GM12875 (cell line): ENCODE results near the gene ROR1.

Experiments used
- H3K4me3 ChIP-seq: one replicate; pipeline ENCODE4 v1.5.1; 2011; ENCODE audit warnings: low read depth, low read length, control low read depth
- TF ChIP-seq, protein P1 (sequence below): IDR thresholded peaks from 2 replicates; pipeline ENCODE4 v1.5.1; 2011; ENCODE audit warnings: low read depth, mild to moderate bottlenecking, control low read depth, inconsistent platforms, low read length, moderate library complexity, borderline replicate concordance; ENCODE audit not compliant: insufficient read depth

Gene ROR1

DNA sequence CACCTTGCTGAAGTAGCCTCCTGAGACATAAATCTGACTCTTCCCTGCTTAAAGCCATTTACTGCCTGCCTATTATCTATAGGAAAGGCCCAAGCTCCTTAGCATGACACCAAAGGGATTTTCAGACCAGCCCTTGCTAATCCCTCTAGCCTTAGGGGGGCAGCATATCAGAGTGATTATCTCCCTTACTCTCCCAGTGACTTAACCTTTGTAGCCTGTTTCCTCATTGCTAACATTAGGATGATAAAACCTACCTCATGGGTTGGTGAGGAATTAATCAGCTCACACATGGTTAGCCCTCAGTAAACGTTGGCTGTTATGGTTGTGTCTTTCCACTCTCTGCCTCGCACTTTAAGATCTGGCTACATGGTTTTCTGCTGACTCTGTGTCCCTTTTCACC is 70.1 kb downstream of the ROR1 start:
- TF ChIP-seq, protein P1, sequence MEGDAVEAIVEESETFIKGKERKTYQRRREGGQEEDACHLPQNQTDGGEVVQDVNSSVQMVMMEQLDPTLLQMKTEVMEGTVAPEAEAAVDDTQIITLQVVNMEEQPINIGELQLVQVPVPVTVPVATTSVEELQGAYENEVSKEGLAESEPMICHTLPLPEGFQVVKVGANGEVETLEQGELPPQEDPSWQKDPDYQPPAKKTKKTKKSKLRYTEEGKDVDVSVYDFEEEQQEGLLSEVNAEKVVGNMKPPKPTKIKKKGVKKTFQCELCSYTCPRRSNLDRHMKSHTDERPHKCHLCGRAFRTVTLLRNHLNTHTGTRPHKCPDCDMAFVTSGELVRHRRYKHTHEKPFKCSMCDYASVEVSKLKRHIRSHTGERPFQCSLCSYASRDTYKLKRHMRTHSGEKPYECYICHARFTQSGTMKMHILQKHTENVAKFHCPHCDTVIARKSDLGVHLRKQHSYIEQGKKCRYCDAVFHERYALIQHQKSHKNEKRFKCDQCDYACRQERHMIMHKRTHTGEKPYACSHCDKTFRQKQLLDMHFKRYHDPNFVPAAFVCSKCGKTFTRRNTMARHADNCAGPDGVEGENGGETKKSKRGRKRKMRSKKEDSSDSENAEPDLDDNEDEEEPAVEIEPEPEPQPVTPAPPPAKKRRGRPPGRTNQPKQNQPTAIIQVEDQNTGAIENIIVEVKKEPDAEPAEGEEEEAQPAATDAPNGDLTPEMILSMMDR, result no peak
- no peak overlapping the region for H3K4me3 ChIP-seq

DNA sequence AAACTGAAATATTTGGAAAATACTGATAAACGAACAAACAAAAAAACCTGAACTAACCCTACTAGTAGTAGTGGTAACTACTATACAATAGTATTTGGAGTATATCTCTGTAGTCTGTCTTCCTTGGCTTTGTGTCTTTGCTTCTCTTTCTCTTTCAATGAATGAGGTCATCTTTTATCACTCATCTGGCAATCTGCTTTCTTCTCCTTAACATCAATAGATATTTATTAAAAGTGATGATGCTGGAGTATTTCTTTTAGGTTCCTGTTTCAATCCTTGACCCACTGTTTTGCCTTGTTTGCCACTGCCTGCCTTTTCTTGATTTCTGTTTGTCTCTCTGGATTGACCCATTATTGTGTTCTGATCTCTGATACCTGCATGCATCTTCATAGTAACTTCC is 71.5 kb downstream of the ROR1 start:
- no peak overlapping the region for H3K4me3 ChIP-seq
- TF ChIP-seq, protein P1, result no peak

DNA sequence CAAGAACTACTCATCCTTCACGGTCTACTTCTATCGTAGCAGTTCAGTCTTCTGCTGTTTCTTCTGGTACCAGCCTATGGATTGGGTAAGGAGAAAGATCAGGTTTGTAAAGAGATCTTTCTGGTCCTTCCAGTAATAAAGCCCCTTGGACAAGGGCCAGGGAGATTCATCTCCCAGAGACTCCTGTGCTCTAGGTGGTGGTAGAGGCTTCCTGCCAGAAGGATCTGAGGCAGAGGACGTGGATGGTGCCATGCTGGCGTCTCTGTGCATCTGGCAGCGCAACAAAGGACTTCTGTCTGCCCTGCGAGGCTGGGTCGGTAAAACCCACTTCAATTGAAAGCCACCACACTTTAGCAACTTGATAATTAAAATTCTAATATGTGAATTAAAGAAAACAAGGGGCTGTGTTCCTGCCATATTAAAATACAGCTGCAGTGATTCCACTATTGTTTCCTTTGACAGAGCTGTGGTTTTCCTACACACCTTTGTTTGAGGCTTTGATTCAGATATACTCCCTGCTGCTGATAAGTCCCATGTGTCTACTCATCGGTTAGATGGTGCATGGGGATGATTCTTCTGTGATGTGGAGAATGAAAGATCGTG is 73.6 kb downstream of the ROR1 start:
- no peak overlapping the region for H3K4me3 ChIP-seq
- TF ChIP-seq, protein P1, result no peak

DNA sequence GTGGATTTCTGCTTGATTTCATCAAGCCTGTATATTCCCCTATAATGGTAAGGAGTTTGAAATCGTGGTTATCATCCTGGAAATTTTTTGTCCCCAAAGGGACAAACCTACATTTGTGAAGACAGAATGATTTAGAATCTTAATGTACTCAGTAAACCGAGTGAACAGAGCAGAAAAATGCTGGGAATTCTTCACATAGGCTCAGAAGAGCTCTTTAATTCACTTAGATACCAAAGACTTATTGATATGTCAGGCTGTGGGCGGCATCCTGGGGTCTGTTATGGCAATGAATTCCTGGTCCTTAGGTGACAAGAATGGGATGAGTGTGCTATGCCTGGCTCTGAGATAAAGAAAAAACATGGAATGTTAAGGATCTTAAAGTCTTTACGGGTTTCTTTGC is 74.9 kb downstream of the ROR1 start:
- H3K4me3 ChIP-seq, result no peak overlapping the region
- TF ChIP-seq, protein P1, result no peak

DNA sequence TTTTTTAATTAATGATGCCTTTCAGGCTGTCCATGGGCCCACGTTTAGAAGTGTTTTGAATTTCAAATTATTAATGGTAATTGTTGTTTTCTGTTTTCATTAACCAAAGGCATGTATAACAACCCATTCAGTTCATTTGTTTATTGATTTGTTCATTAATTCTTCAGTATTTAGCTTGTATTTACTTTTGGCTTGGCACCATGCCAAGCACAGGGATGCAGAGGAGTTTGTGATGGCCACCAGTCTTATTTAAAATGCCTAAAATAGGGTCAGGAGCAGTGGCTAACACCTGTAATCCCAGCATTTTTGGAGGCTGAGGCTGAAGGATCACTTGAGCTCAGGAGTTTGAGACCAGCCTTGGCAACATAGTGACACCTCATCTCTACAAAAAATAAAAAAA is 75.3 kb downstream of the ROR1 start:
- TF ChIP-seq, protein P1, result no peak
- H3K4me3 ChIP-seq, result no peak overlapping the region

DNA sequence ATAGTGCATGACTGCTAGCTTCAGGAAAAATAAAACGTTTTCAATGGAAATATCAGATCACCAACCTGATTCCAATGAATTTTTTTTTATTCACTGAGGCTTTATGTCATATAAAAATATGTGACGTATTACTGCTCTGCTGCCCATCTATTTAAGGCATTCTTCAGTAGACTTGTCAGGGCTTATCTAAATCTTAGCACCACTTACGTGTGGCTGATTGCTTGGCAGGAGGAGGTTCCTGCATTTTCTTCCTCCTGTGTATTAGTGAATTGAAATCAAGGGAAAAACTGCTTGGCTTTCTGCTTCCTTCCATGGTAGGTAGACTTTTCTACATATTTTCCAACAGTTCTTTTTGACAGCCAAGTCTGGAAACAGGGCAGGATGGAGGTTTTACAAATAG is 80.3 kb downstream of the ROR1 start:
- TF ChIP-seq, protein P1, result no peak
- no peak overlapping the region for H3K4me3 ChIP-seq

DNA sequence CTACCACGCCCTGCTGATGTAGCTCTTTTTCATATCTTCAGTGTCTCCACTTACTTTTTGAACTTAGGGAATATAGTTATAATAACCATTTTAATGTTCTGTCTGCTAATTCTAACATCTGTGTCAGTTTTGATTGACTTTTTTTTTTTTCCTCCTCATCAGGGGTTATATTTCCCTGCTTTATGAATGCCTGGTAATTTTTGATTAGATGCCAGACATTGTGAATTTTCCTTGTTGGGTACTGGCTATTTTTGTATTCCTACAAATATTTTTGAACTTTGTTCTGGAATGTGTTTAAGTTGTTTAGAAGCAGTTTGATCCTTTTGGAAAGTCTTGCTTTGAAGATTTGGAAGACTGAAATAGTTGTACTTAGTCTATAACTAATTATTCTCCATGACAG is 82.1 kb downstream of the ROR1 start:
- H3K4me3 ChIP-seq, result no peak overlapping the region
- TF ChIP-seq, protein P1, result no peak
